HG03432 (cell line): ENCODE results near the gene ERCC1.
"Not testable (repeated sequence)": the region's sequence is repeated elsewhere in the genome, so short reads cannot be mapped to it uniquely, and the experiment has no call there.

Experiments
- ATAC-seq: cut with Tn5 transposase; IDR thresholded peaks from one replicate; pipeline ENCODE4 v1.9.1; 2021; ENCODE audit warnings: mild to moderate bottlenecking, moderate library complexity; ENCODE audit not compliant: unreplicated experiment

ERCC1 gene

DNA sequence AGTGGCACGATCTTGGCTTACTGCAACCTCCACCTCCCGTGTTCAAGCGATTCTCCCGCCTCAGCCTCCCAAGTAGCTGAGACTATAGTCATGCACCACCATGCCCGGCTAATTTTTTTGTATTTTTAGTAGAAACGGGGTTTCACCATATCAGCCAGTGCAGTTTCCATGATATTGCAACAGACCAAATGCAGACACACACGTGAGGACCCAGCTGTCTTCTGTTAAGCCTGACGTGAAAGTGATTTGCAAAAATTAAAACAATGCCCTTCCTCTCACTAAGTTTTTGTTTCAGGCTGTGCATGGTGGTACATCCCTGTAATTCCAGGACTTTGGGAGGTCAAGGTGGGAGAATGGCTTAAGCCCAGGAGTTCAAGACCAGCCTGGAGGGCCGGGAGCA lies 7.3 kb upstream of the ERCC1 start:
- ATAC-seq, result not testable (repeated sequence)

DNA sequence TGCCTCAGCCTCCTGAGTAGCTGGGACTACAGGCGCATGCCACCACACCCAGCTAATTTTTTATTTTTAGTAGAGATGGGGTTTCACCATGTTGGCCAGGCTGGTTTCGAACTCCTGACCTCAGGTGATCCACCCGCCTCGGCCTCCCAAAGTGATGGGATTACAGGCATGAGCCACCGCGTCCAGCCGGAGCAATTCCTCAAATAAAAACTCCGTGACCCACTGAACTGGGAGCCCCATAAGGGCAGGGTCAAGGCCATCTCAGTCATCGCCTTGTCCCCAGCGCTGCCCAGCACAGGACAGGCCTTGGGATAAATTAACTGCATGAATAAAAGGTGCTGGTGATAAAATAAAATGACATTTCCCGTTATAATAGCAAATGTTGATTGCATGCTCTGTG lies 6.2 kb upstream of the ERCC1 start:
- not testable (repeated sequence) for ATAC-seq

DNA sequence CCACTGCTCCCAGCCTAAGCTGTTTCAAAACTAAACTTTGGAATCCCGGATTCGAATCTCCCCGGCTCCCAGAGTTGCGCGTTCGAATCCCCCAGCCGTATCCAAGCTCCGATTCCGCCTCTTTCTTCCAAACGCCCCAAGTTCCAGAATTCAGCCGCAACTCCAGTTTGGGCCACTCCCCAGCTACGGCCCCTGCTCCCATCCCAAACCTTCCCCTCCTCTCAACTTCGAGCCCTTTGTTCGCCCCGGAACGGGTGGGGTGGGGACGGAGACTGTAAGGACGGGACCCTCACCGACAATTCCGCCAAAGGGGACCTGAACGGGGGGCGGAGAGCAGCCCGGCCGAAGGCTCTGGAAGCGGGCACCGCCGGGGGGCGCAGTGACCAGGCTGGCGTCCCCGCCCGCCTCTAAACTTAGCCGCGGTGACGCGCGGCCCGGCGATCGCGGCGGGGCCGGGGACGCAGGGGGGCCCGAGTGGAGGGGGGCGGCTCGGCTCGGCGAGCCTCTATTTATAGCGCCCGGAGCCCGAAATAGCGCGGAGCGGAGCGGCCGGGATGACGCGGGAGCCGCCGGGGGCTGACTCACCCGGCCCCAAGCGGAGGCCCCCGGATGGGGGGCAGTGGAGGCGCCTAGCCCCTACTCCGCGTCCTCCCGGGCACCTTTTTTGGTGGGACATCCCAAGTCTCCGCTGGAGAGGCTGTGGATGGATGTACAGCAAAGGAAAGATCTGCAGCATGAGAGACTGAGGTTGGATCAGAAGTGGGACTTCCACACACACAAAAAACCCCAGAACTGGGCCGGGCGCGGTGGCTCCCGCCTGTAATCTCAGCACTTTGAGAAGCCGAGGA lies 4.9 kb upstream of the ERCC1 start:
- ATAC-seq, result no peak

DNA sequence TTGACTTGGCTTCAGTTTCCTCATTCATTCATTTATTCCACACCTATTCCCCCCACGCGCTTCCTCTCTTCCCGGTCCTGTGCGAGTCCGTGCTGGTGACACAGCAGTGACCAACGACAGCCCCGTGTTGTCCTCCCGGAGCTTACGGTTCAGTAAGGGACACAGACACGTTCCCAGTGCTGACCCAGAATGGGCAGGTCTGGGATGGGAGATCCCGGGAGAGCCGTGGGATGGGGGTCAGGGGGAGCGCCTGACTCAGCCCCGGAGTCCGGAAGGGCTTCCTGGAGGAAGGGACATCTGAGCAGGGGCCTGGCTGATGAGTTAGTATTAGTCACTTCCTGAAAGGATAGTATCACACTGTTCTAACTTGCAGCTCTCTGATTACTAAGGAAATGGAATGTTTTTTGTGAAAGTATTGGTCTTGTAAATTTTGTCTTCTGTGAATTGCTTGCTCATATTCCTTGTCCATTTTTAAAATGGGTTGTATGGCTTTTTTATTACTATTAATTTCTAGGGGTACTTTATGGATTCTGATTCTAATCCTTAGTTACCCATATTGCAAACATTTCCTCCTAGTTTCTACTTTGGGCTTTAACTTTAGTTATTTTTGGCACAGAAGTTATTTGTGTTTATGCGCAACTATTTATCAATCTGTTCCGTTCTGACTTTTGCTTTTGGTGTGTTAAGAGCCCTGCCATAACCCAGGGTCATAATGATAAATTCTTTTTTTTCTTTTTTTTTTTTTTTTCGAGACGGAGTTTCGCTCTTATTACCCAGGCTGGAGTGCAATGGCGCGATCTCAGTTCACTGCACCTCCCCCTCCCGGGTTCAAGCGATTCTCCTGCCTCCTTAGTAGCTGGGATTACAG lies 708 bp upstream of the ERCC1 start:
- no peak for ATAC-seq

DNA sequence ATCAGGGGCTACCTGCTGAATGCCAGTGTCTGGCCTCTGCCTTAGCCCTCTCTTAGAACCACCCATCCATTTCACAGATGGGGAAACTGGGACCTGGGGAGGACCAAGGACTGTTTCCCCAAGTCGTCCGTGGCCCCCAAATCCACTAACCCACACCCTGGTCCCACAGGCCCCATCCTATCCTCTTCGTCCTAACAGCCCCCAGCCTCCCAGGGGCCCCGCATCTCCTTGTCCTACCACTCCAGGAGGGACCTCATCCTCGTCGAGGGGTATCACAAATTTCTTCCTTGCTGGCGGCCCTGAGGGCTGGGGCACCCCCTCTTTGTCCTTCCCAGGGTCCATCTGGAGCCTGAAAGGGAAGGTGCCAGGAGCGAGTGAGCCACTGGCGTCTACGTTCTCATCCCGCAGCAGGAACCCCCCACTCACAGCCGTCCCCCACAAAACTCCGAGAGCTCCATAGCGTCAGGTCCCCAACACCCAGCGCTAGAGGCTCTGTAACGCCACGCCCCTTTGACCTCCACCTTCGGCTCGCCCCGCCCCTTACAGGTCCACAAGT lies 606 bp downstream of the ERCC1 start:
- ATAC-seq, result no peak

DNA sequence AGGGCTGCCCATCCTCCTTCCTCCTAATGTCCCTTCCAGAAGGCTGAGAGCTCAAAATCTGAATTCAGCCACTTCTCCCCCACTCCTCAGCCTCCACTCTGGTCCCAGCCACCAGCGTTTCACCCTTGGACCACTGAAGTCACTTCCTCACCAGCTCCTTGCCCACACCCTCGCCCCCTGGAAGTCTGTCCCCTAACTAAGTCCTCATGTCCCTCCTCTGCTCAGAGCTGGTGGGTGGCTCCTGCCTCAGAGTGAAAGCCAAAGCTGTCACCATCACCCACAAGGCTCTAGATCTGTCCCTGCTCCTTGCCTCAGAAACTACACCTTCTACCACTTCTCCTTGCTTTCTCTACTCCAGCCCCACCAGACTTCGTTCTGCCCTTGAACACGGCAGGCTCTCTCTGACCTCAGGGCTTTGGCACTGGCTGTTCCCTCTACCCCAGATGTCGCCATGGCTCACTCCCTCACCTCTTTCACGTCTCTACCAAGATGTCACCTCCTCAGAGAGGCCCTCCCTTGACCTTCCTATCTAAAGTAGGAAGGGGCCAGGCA lies 1.7 kb downstream of the ERCC1 start:
- ATAC-seq, result no peak

DNA sequence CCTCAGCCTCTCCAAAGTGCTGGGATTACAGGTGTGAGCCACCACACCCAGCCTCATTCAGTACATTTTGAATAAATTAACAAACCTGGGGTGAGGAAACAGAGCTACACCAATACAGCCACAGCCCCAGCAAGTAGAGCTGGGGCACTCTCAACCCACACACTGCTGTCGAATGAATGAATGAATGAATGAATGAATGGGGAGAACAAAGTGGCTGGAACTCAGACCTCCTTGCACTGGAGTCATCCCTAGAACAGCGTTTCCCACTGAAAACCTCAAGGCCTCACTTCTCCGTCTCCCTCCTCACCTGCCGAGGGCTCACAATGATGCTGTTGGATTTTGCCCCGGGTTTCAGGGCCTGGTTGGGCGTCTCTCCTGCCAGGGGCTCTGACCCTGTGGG lies 2.8 kb downstream of the ERCC1 start:
- no peak for ATAC-seq

DNA sequence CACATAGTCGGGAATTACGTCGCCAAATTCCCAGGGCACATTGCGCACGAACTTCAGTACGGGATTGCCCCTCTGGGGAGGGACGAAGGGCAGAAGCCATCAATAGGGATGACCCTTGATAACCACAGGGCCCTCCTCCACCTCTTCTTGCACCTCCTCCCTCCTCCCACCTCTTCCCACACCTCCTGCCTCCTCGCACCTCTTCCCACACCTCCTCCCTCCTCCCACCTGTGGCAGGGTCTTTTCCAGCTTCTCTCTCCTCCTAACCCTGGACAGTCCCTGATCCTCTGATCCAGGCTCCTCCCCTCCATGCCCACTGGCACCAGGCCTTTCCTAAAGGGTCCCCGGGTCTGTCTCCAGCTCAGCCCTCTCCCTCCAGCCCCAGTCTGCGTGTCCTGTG lies 3.4 kb downstream of the ERCC1 start:
- no peak for ATAC-seq

DNA sequence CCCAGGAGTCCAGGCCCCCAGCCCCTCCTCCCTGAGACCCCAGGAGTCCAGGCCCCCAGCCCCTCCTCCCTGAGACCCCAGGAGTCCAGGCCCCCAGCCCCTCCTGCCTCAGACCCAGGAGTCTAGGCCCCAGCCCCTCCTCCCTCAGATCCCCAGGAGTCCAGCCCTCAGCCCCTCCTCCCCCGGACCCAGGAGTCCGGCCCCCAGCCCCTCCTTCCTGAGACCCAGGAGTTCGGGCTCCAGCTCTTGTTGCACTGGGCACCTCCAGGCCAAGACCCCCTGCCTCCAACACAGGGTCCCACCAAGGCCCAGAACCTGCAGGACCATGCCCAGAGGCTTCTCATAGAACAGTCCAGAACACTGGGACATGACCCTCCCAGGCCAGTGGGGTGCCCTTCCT lies 3.8 kb downstream of the ERCC1 start:
- no peak for ATAC-seq

DNA sequence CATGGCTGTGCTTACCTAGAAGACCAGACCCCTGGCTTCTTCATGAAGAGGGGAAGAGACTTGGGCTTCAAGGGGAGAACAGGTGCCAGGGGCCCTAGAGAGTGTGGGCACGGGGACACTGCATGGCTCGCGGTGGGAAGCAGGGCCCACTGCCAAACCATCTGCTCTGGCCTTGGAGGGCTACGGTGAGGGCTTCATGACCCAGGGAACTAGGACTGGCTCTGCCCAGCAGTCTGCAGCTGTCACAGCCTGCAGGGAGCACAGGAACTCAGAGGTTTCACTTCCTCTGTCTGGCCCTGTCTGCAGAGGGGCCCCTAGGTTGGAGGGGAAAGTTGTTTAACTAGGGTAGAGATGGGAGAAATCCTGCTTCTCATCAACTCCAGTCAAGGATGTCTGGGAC lies 4.3 kb downstream of the ERCC1 start:
- ATAC-seq, result peak; percentile 45

DNA sequence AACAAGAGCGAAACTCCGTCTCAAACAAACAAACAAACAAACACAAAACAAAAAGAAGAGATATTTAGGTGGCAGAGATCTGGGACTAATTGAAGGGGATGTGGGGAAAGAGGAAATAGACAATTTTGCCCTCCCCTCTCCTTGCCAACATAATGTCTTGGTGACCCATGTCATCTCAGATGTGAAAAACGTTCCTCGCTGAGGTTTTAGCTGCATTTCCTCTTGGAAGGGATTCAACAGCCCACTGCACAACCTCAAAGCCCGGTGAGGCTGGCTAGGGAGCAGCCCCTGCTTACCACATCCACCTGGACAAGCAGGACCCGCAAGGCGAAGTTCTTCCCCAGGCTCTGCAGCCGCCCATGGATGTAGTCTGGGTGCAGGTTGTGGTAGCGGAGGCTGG lies 4.9 kb downstream of the ERCC1 start:
- no peak for ATAC-seq

DNA sequence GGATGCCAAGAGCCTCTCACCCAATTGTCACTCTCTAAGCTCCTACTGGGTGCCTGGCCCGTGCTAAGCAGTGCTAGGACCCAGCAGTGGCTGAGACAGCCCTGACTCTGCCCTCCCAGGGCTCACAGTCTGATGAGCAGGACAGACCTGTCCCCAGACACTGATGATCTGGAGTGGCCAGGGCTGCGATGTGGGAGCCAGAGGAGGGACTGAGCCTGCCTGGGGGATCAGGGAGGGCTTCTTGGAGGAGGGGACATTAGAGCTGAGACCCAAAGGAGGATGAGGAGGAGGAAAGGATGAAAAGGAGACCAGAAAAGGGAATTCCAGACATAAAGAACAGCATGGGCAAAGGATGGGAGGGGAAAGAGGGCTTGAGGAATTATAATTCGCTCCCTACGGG lies 6.6 kb downstream of the ERCC1 start:
- no peak for ATAC-seq

DNA sequence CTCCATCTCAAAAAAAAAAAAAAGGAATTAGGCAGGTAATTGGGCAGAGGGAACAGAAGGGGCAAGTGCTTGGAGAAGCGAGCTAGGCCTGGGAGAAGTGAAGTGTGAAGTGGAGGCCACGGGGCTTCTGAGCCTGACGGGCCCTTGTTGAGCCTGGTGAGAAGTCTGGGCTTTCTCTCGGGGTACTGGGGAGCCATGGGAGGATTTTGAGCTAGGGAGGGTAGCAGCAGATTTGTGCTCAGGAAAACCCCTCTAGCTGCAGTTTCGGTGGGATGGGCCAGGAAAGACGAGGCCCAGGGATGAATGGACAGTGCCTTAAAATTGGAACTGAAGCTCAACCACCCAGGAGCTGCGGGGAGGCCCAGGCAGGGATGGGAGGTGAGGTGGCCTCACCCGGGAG lies 9.2 kb downstream of the ERCC1 start:
- no peak for ATAC-seq

DNA sequence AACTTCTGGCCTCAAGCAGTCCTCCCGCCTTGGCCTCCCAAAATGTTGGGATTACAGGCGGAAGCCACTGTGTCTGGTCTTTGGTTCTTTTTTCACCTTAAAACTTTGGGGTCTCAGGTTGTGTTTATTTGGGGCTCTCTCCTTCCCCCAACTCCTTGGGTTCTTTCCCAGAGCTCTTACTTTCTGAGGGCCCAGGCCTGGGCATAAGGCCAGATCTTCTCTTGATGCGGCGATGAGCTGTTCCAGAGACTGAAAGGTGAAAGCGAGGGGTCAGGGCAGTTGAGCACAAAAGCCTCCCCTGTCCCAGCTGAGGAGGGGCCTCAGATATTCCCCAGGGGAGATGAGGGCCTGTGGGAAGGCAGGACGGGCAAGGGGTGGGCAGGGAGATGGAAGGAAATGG lies 10.2 kb downstream of the ERCC1 start:
- ATAC-seq, result no peak

DNA sequence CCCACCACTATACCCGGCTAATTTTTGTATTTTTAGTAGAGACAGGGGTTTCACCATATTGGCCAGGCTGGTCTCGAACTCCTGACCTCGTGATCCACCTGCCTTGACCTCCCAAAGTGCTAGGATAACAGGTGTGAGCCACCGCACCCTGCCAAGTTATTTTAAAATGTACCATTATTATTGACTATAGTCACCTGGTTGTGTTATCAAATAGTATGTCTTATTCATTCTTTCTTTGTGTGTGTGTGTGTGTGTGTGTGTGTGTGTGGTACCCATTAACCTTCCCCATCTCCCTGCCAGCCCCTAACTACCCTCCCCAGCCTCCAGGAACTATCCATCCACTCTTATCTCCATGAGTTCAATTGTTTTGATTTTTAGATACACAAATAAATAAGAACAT lies 13.4 kb downstream of the ERCC1 start:
- ATAC-seq, result not testable (repeated sequence)

DNA sequence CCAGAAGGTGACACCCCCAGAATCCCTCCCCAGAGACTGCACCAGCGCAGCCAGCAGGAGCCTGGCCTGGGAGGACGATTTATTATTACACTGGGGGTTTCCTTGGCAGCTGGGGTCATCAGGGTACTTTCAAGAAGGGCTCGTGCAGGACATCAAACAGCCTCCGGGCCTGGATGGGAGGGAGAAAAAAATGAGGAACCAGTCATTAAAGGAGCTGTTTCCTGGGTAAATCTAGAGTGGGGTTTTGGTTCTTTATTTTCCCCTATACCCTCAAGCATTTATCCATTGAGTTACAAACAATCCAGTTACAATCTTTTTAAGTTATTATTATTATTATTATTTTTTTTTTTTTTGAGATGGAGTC lies 14.2 kb downstream of the ERCC1 start:
- ATAC-seq, result no peak

DNA sequence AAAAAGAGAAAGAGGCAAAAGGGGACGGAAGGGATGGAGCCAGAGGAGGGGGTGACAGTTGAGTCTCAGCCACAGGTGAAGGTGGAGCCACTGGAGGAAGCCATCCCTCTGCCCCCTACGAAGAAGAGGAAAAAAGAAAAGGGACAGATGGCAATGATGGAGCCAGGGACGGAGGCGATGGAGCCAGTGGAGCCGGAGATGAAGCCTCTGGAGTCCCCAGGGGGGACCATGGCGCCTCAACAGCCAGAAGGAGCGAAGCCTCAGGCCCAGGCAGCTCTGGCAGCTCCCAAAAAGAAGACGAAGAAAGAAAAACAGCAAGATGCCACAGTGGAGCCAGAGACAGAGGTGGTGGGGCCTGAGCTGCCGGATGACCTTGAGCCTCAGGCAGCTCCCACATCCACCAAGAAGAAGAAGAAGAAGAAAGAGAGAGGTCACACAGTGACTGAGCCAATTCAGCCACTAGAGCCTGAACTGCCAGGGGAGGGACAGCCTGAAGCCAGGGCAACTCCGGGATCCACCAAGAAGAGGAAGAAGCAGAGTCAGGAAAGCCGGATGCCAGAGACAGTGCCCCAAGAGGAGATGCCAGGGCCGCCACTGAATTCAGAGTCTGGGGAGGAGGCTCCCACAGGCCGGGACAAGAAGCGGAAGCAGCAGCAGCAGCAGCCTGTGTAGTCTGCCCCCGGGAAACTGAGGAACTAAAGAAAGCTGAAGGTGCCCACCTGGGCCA lies 14.7 kb downstream of the ERCC1 start:
- no peak for ATAC-seq

DNA sequence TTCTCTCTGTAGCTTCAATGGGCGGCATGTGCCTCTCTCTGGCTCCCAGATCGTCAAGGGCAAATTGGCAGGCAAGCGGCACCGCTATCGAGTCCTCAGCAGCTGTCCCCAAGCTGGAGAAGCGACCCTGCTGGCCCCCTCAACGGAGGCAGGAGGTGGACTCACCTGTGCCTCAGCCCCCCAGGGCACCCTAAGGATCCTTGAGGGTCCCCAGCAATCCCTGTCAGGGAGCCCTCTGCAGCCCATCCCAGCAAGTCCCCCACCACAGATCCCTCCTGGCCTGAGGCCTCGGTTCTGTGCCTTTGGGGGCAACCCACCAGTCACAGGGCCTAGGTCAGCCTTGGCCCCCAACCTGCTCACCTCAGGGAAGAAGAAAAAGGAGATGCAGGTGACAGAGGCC lies 15.6 kb downstream of the ERCC1 start:
- ATAC-seq, result no peak

DNA sequence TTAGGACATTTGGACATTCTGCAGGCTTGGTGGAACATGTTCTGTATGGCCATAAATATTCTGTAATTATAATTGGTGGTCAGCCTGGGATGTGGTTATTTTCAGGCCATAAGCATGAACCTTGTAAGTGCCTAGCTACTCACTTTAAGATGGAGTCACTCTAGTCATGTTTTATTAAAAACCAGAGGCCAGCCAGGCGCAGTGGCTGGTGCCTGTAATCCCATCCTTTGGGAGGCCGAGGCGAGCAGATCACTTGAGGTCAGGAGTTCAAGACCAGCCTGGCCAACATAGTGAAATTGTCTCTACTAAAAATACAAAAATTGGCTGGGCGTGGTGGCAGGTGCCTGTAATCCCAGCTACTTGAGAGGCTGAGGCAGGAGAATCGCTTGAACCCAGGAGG lies 16.1 kb downstream of the ERCC1 start:
- not testable (repeated sequence) for ATAC-seq

DNA sequence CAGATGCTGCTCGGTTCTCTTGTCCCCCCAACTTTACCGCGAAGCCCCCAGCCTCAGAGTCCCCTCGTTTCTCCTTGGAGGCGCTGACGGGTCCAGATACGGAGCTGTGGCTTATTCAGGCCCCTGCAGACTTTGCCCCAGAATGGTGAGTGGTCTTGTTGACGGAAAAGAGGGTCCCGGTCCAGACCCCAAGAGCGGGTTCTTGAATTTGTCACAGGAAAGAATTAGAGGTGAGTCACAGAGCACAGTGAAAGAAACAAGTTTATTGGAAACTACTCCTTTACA lies 16.7 kb downstream of the ERCC1 start:
- no peak for ATAC-seq
